Measurements from ENCODE around the gene ALDH1L1.
A peak's percentile ranks its signal among the peaks of the same experiment; 100 is the strongest.
"Not testable (repeated sequence)": the region's sequence is repeated elsewhere in the genome, so short reads cannot be mapped to it uniquely, and the experiment has no call there.

The ALDH1L1 gene

DNA sequence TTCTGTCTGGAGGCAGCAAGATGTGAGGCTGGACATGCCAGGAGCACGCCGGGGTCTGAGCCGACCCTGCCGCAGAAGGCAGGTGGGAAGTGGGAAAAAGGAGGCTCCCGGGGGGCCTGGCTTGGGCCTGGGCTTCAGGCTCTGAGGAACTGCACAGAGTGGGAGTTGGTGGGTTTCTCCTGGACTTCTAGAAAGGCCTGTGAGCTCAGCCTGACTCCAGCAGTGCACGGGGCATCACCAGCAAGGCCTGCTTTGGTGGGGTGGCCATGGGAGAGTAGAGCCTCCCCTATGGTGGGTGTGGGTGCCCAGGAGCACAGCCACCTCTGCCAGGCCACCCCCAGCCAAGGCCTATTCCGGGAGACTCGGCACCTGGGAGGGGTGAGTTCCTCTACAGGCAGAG lies 78.4 kb downstream of the ALDH1L1 start:
- no peak for DNase-seq (ENCODE audit: low read depth, low spot score)
- no peak overlapping the region for H3K4me3 ChIP-seq (ENCODE audit: low read length)

DNA sequence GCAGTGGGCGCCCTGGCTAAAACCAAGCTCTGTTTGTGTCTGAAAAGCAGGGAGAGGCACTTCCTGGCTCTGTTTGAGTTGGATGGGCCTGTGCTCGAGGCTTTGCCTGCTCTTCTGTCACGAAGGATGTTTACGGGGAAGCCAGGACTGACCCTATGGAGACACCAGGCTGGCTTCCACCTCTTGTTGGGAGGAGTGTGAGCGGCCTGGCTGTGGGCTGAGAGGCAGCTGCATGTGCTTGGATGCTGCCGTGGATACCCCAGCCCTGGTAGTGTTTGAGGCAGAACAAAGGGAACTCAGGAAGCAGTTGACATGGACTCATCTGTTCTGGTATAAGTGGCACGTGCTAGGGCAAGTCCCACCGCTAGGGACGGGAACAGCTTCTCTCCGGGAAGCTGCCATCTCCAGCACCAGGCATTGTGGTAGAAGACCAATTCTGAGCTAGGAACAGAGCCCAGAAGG lies 78.8 kb downstream of the ALDH1L1 start:
- H3K4me3 ChIP-seq (ENCODE audit: low read length) = no peak overlapping the region
- no peak for DNase-seq (ENCODE audit: low read depth, low spot score)

DNA sequence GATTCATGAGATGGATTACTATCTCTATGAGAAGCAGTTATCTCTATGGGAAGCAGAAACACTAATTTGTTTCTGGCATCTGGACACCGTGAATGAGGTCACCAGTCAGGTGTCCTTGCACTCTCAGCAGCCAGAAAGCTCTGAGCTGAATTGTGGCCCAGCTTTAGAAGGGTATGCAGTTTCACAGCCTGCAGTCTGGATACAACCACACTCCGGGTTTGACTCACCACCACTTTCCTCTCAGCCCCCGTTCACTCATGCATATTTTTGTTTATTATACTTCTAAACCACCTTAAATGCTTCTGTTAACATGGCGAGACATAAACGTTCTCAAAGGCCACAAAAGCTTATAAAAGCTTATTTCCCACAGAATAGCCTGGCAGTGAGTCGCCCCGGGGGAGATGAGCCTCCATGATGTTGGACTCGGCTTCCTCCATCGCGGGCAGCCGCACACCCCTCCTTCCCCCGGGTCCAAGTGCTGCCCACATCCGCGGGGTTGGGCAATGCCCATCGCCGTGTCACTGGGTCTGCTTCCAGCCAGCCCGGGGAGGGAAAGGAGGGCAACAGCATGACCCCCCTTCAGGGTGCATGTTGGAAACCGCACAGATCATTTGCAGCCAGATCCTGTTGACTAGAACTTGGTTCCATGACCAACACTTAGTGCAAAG lies 79.6 kb downstream of the ALDH1L1 start:
- DNase-seq (ENCODE audit: low read depth, low spot score) = no peak
- H3K4me3 ChIP-seq (ENCODE audit: low read length) = no peak overlapping the region

DNA sequence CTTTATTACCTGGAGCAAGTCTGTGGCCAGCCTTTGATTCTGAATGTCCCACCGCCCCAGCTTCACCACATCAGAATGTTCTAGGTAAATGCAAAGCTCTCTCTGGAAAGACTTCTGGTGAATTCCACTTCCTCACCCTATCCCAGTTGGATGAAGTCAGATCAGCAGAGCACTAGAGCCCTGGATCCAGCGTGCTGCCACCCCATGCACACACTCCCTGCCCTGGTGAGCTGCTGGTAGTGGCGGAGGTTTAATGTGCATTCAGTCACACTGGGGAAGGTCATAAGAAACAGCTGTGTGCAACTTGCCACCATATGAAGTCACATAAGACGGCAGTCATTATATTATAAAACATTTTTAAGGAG lies 80.1 kb downstream of the ALDH1L1 start:
- DNase-seq (ENCODE audit: low read depth, low spot score) = no peak
- no peak overlapping the region for H3K4me3 ChIP-seq (ENCODE audit: low read length)

DNA sequence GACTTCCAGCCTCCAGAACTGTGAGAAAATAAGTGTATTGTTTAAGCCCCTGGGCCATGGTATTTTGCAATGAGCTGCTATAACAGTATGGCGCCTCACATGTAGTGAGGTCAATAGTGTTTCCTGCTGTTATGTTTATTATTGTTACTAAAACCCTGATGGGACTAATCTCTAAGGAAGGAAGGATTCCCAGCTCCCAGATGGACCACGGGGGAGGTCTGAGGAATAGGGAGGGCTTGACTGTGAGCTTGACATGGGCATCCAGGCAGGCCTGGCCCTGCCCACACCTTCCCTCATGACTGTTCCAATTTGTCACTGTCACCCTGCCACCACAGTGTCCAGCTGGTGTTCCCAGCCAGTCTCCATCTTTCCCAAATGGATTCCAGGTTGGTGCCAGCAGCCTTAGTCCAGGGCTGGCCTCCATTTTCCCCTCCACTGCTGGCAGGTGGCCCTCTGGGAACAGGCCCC lies 82.0 kb downstream of the ALDH1L1 start:
- DNase-seq (ENCODE audit: low read depth, low spot score) = no peak
- no peak overlapping the region for H3K4me3 ChIP-seq (ENCODE audit: low read length)

DNA sequence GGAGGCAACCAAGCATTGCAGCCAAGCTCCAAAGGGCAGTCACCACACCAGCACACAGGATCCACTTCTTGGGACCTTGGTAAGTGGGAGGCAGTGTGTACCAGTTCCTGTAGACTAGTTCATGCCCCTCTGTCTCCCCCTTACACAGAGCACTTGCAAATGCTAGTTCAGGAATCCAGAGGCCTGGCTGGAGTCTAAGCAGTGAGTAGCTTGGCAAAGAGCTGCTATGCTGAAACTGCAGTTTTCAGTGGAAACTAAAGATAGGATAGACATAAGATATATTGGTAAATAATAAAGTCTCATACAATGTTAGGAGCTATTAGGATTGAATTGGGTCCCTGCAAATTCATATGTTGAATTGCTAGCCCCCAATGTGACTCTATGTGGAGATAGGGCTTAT lies 82.6 kb downstream of the ALDH1L1 start:
- no peak overlapping the region for H3K4me3 ChIP-seq (ENCODE audit: low read length)
- no peak for DNase-seq (ENCODE audit: low read depth, low spot score)

DNA sequence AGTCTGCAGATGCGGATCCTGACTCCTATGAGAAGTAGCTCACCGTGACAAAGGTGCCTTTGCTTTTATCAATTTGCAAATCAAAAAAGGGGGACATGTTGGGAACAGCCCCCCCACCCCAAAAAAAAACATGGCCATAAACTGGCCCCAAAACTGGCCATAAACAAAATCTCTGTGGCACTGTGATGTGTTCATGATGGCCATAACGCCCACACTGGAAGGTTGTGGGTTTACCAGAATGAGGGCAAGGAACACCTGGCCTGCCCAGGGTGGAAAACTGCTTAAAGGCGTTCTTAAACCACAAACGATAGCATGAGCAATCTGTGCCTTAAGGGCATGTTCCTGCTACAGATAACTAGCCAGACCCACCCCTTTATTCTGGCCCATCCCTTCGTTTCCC lies 84.1 kb downstream of the ALDH1L1 start:
- not testable (repeated sequence) for H3K4me3 ChIP-seq (ENCODE audit: low read length); DNase-seq (ENCODE audit: low read depth, low spot score)

DNA sequence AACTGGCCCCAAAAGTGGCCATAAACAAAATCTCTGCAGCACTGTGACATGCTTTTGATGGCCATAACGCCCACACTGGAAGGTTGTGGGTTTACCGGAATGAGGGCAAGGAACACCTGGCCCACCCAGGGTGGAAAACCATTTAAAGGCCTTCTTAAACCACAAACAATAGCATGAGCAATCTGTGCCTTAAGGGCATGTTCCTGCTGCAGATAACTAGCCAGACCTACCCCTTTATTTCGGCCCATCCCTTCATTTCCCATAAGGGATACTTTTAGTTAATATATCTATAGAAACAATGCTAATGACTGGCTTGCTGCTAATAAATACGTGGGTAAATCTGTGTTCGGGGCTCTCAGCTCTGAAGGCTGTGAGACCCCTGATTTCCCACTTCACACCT lies 88.3 kb downstream of the ALDH1L1 start:
- DNase-seq (ENCODE audit: low read depth, low spot score); H3K4me3 ChIP-seq (ENCODE audit: low read length): not testable (repeated sequence)

DNA sequence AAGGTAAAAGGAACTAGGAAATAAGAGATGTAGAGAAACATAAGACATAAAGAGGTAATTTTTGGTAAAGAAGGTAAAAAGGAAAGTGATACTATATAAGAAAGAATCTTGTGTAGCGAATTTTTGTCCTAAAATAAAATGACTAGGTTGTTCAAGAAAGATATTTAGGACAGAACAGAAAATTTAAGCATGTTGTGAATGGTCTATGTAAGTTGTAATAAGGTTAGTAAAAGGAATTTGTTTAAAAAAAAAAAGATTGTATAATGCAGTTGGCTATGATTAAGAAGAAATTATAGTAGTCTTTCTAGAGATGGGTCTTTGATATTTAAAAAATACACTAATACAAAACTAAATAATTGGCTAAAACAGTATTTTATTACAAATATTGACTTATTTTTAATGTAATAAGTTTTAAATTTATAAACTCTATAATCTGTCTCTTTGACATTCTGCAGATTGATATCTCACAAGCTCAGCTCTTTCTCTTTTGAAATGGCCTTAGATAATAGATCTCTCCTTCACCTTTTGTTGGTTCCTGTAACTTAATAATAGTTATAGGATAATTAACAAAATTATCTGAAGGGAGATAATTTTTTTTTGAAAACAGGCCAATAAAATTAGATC lies 92.7 kb downstream of the ALDH1L1 start:
- H3K4me3 ChIP-seq (ENCODE audit: low read length) = no peak overlapping the region
- DNase-seq (ENCODE audit: low read depth, low spot score) = no peak

DNA sequence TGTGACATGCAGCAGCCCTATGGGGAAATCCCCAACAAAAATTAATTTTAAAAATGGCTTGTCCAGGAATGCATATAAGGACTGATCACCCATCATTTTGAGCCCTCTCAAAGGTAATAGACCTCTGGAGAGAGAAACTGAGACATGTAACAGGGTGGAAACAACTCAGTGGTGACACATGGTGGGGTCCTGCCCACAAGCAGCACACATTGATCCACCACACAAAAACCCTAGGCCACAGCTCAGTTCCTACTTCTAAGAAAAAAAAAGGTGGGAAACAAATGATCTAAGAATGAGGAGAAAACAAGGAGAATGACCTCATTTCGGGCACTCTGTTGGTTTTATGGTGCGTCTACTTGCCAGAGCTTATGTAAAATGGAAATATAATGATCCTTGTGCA lies 94.5 kb downstream of the ALDH1L1 start:
- H3K4me3 ChIP-seq (ENCODE audit: low read length) = no peak overlapping the region
- DNase-seq (ENCODE audit: low read depth, low spot score) = no peak

DNA sequence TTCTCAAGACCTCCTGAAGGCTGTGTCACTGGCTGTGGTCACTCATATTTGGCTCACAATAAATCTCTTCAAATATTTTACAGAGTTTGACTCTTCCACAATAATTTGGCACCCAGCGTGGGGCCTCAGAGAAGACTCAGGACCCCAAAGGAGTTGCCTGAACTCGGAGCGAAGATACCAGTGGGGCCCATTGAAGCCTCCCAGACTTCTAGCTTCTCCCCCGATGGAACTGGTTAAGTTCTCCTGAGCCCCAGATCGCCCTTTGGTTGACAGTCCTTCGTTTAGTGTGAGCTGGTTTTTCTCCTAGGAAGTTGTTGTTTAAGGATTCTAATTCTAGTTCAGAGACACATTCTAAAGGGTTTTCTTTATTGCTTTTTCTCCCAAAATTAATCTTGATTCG lies 95.1 kb downstream of the ALDH1L1 start:
- no peak for DNase-seq (ENCODE audit: low read depth, low spot score)
- no peak overlapping the region for H3K4me3 ChIP-seq (ENCODE audit: low read length)

DNA sequence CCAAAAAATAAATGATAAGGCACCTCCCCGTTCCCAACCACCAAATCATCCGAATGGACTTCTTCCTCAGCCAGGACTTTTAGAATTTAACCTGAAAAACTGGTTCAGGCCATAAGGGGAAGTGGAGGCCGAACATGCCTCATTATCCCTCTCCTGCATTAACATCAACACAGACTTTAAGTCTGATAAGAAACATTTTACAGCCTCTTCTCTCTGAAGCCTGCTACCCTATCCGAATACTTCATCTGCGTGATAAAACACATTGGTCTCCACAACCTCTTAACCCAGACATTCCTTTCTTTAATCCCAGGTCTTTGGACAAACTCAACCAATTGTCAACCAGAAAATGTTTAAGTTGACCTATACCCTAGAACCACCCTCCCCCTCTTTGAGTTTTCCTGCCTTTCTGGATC lies 95.6 kb downstream of the ALDH1L1 start:
- peak overlapping the region; percentile 74 for H3K4me3 ChIP-seq (ENCODE audit: low read length)
- no peak for DNase-seq (ENCODE audit: low read depth, low spot score)

DNA sequence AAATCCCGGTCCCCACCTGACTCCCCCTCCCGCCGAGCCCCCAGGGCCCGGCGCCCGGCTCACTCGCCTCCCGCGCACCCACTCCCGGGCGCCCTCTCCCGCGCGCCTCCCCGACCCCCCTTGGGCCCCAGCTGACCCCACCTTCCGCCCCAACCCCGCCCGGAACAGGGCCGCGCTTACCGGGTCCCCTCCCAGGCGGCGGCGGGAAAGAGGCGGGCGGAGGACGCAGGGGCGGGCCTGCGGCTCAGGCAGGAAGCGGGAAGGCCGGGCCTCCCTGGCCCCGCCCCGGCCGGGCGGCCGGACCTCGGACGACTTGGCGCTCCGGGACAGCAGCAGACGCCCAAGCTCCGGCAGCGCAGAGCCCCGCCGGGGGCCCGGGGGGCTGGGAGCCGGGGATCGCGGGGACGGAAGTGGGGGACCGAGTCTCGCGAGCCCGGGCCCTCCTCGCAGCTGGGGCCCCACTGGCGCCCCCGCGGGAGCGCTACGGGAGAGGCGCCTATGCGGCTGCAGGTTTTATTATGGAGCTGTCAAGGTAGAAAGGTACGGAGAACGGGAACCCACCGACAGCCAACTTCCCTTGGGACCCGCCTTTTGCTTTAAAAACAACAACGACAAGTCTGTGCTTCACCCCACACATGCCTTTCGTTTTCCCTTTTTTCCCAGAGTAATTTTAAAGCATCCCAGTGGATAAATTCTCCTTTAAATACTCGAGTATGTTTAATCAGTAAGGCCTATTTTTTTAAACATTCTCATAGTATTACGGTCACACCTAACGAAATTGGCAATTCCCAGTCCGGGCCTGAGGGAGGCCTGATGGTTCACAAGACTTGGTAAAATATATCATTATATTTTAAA lies 96.2 kb downstream of the ALDH1L1 start, which contains the start of gene SLC41A3:
TSS of gene SLC41A3 (minus strand) at position 212 of the 855 bp plus-strand sequence. CDS start 15,905 bp downstream, outside the sequence.
- peak within 1 kb of the TSS; percentile 74 for H3K4me3 ChIP-seq (ENCODE audit: low read length)
- peak; percentile 65 for DNase-seq (ENCODE audit: low read depth, low spot score)

DNA sequence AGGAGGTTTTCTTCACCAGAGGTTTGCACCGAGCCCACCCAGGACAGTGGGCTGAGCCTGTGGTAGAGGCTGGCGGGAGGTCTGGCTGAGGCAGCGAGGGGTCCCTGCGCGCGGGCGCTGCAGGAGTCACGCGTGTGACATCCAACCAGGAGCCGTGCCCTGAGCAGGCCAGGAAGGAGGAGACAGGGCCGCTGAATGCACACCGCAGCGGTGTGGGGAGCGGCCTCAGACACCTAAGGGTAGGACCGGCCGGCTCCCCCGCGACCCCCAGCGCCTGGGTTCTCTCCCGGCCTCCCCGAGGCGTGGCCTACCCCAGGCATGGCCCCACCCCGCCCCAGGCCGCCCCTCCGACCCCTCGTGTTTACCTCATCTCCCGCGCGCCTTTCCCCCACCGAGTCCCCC lies 96.9 kb downstream of the ALDH1L1 start:
- no peak for DNase-seq (ENCODE audit: low read depth, low spot score)
- peak overlapping the region; percentile 74 for H3K4me3 ChIP-seq (ENCODE audit: low read length)

DNA sequence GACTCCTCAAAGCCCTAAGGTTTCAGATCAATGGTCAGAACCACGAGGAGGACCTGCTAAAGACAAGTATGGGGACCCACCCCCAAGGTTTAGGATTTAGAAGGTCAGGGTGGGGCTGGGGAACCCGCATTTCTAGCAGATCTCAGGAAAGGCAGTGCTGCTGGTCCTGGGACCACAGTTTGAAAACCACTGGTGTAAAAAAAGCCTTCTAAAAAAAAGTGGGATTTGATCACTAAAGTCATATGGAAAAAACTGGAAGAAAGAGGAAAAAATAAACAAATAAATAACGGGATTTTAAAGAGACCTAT lies 97.3 kb downstream of the ALDH1L1 start:
- H3K4me3 ChIP-seq (ENCODE audit: low read length) = peak overlapping the region; percentile 74
- no peak for DNase-seq (ENCODE audit: low read depth, low spot score)

DNA sequence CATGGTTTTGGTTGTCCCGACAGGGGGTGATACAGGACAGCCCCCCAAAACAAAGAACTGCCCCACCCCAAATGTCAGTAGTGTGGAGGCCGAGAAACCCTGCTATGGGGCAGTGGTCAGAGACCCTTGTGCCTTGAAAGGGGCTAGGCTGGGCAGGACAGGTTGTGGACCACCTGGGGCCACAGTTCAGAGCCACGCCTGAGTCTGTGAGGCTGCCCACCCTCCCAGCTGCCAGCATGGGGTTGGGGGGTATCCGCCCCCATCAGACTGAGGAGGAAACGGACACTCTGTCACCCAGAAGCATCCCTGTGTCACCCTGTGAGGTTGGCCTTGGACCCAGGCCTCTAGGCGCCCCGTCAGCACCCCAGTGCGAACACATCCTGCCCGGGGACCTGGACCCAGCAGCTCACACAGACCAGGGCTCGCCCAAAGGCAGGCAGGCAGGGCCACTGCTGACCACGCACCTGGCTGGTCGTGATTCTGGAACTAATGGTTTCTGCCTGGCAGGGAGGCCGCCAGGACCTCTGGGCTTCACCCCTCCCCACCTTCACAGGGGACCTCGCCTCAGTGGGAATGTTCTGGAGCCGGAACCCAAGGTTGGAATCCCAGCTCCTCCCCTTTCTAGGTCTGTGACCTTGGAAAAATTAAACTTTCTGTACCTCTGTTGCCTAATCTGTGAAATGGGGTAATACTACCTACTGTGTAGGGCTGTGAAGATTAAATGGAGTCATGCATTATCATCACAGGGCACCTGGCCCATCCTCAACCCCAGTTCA lies 97.8 kb downstream of the ALDH1L1 start:
- DNase-seq (ENCODE audit: low read depth, low spot score) = no peak
- peak overlapping the region; percentile 74 for H3K4me3 ChIP-seq (ENCODE audit: low read length)

DNA sequence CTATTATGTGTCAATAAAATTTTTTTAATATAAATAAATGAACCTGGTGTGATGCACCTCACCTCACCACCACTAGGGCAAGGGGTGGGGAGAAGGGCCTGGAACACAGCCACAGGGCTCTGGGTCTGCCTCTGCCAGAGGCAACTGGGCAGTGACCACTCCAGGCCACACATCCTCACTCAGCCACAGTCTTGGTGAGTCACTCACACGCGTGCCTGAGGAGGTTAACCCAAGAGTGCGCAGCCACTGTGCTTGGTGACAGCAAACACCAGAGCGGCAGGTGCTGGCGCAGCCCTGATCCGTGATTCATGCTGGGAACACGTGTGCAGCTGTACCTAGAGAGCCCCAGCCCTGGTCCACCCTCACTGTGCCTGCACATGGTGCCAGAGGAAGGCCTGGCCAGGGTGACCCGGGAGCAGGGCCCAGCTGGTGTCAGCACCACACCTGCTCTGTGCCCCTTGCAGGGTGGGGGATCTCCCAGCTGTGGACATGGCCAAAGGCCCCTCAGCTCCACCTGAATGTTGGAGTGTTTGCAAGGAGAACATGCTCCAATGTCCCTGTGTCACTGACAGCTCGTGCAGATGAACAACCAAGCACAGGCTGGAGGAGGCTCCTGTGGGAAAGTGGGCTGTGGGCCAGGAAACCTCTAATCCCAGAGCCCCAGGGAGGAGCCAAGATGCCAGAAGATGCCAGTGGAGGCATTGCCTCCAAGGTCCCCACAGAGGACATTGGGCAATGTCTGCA lies 98.6 kb downstream of the ALDH1L1 start:
- no peak overlapping the region for H3K4me3 ChIP-seq (ENCODE audit: low read length)
- DNase-seq (ENCODE audit: low read depth, low spot score) = no peak

DNA sequence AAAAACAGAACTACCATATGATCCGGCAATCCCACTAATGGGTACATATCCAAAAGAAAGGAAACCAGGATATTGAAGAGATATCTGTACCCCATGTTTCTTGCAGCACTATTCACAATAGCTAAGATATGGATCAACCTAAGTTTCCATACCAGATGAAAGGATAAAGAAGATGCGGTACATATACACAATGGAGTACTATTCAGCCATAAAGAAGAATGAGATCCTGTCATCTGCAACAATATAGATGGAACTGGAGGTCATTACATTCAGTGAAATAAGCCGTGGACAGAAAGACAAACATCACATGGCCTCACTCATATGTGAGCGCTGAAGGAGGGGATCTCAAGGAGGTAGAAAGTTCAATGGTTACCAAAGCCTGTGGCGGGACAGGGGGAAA lies 99.4 kb downstream of the ALDH1L1 start:
- no peak overlapping the region for H3K4me3 ChIP-seq (ENCODE audit: low read length)
- DNase-seq (ENCODE audit: low read depth, low spot score) = no peak

DNA sequence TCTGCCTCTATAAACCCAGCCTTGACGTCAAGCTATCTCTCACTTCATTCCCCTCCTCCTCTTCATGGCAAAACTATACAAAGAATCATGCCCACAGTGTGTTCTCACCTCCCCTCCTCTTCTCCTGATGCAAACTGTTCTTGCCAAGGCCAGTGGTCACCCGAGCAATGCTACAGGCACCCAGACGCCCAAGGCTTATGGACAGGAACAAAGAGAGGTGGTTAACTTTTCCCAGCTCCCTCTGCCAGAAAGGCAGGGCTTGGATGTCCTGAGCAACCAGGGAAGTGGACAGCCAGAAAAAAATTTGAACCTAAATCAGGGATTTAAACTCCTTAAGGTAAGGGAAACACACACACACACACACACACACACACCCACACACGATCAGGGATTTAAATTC lies 101.5 kb downstream of the ALDH1L1 start:
- no peak for DNase-seq (ENCODE audit: low read depth, low spot score)
- H3K4me3 ChIP-seq (ENCODE audit: low read length) = no peak overlapping the region

Data from Jurkat, Clone E6-1 (cell line).